WI38 (cell line): ENCODE data around the gene FMO4.
"Not testable (repeated sequence)": the region's sequence is repeated elsewhere in the genome, so short reads cannot be mapped to it uniquely, and the experiment has no call there.

Experiments
- H3K4me3 ChIP-seq: 2 replicates; pipeline ENCODE4 v1.5.1; 2011; ENCODE audit warnings: low read depth, mild to moderate bottlenecking, control low read depth, low read length
- TF ChIP-seq, protein P1 (sequence below): IDR thresholded peaks from 2 replicates; pipeline ENCODE4 v1.5.1; 2012; ENCODE audit warnings: low read depth, mild to moderate bottlenecking, control low read depth, low read length

FMO4 gene

DNA sequence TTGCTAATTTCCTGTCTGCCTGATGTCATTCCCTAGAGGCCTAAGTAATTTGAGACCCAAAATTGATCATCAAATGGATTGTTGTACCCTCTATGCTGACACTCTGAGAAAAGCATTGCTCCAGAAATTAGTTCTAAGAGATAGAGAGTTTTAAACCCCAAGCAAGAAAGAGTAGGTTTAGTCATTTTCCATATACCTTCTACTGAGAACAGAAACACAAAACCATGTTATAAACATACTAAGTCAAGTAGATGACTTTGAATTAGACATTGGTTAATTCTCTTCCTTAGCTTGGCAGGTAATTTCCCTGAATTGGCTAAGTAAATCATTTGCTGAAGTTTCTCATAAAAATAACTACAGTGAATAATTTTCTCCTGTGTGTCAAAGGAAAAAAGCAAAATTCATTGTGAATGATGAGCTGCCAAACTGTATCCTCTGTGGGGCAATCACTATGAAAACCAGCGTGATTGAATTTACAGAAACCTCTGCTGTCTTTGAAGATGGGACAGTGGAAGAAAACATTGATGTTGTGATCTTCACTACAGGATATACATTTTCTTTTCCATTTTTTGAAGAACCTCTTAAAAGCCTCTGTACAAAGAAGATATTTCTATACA lies 20.1 kb downstream of the FMO4 start:
- TF ChIP-seq, protein P1, sequence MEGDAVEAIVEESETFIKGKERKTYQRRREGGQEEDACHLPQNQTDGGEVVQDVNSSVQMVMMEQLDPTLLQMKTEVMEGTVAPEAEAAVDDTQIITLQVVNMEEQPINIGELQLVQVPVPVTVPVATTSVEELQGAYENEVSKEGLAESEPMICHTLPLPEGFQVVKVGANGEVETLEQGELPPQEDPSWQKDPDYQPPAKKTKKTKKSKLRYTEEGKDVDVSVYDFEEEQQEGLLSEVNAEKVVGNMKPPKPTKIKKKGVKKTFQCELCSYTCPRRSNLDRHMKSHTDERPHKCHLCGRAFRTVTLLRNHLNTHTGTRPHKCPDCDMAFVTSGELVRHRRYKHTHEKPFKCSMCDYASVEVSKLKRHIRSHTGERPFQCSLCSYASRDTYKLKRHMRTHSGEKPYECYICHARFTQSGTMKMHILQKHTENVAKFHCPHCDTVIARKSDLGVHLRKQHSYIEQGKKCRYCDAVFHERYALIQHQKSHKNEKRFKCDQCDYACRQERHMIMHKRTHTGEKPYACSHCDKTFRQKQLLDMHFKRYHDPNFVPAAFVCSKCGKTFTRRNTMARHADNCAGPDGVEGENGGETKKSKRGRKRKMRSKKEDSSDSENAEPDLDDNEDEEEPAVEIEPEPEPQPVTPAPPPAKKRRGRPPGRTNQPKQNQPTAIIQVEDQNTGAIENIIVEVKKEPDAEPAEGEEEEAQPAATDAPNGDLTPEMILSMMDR = no peak
- H3K4me3 ChIP-seq = no peak overlapping the region

DNA sequence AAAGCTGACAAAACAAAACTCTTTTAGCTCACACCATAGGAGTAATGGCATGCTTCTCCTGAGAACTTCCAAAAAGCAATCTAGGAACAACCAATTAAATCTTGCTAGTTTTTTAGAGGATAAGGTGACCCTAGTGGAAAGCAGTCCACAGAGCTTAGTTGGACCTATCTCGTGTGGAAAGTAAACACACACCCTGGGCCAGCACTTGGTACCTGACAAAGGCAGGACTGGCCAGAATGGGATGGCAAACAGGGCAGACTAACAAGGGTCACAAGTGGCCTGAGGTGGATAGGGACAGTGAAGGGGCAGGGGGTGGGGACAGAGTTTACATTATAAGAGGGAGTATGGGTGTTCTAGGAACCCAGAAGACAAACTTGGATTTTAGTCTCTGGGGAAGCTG lies 22.0 kb downstream of the FMO4 start:
- TF ChIP-seq, protein P1 = no peak
- no peak overlapping the region for H3K4me3 ChIP-seq

DNA sequence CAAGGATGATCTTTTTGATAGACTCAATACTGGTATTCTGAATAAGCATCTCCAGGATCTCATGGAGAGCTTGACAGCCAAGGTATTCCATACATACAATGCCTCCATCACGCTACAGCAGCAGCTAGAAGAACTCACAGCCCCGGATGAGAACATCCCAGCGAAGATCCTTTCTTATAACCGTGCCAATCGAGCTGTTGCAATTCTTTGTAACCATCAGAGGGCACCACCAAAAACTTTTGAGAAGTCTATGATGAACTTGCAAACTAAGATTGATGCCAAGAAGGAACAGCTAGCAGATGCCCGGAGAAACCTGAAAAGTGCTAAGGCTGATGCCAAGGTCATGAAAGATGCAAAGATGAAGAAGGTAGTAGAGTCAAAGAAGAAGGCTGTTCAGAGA lies 25.4 kb downstream of the FMO4 start:
- H3K4me3 ChIP-seq = not testable (repeated sequence)

DNA sequence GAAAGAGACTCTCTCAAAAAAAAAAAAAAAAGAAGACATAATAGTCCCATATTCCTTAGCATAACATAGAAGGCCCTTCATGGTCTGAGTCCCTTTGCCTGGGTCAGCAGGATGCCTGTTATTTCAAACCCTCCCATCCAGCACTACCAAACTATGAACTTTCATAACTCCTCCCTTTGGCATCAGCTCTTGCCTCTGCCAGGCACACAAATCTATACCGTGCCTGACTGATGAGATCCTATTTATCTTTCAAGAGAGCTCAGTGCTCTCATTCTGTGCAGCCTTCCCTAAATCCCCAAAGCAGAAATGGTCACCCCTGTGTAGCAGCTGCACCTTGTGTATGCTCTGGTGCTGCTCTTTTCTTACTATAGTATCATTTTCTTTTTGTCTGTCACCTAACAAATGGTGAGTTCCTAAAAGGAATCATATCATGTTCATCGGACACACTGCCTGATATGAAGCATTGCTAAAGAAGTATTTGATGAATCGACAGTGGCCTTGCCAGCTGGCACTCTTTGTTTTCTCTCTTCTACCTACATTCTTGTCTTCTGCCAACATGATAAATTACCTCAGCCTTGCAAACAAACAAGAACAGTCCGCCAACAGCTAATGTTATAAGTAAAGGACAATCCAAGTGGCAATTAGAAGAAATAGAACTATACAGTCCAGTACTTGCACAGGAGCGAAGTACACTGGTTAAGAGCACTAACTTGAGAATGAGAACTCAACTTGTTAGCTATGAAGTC lies 29.9 kb downstream of the FMO4 start:
- TF ChIP-seq, protein P1 = no peak
- H3K4me3 ChIP-seq = no peak overlapping the region

DNA sequence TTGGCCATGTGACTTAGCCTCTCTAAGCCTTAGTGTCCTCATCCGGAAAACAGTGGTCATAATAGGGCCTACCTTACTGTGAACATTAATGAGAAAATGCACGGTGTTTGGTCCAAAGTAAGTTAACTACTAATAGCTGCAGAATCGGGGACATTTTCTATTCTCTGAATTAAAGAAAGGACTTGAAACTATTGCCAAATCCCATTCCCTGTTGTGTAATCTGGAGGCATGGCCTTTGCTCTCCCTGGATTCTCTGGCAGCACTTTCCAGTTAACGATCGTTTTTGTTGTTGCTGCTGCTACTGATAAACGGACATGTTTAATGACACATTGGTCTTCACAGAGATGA lies 30.5 kb downstream of the FMO4 start:
- TF ChIP-seq, protein P1 = no peak

DNA sequence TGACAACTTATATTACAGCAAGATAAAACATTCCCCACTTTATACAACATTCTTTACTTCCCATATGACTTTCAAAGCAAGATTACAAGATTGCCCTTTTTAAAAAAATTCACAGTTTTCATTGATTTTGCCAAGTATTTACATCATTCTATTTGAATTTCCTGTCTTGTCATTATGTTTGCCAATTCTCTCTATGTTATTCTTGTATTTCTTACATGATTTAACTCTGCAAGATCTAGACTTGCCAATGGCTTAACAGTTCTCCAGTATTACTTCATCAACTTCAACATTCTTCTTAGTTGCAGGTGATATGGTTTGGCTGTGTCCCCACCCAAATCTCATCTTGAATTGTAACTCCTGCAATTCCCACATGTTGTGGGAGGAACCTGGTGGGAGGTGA lies 31.6 kb downstream of the FMO4 start:
- TF ChIP-seq, protein P1 = no peak
- H3K4me3 ChIP-seq = no peak overlapping the region

More for the DNA sequence above, 30.5 kb downstream of the FMO4 start:
- H3K4me3 ChIP-seq = no peak overlapping the region

DNA sequence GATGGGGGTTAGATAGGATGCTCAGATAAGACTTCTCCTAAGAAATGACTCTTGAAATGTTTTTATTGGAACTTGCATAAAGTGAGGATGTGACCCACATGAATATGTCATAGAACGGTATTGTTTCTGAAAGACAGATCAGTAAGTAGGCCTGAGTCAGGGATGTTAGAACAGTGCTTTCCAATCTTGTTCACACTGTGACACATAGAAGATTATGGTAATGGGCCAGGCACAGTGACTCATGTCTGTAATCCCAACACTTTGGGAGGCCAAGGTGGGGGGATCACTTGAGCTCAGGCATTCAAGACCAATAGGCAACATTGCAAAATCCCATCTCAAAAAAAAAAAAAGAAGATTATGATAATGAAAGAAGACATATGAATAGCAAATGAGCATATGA lies 32.9 kb downstream of the FMO4 start:
- no peak overlapping the region for H3K4me3 ChIP-seq
- TF ChIP-seq, protein P1 = no peak
